ENCODE data around the gene GTF3C4.

The GTF3C4 gene

GRCh38 chr9:132732326-132733259 is 62.3 kb downstream of the GTF3C4 start:
- no peak for DNase-seq (ENCODE audit: low read depth)

GRCh38 chr9:132733260-132733815 is 63.1 kb downstream of the GTF3C4 start:
- DNase-seq (ENCODE audit: low read depth): no peak

- DNase-seq (ENCODE audit: low read depth): no peak
These were observed 69.5 kb downstream of the GTF3C4 start for GRCh38 chr9:132739710-132740310.

- DNase-seq (ENCODE audit: low read depth): no peak
These were observed 70.5 kb downstream of the GTF3C4 start for GRCh38 chr9:132740526-132741309.

GRCh38 chr9:132742821-132743311 is 72.6 kb downstream of the GTF3C4 start:
- DNase-seq (ENCODE audit: low read depth): no peak

- no peak for DNase-seq (ENCODE audit: low read depth)
These were observed 73.7 kb downstream of the GTF3C4 start for GRCh38 chr9:132743931-132744479.
